ENCODE results near the gene PLEKHA6. TPM values are rescaled to one million over a fixed set of nuclear protein-coding genes. Genes with fewer than 3 reads are reported as not detected.
A peak's percentile ranks its signal among the peaks of the same experiment; 100 is the strongest.

Gene PLEKHA6
- total RNA-seq, 6 donors from 2014 or later, result 3.3 to 6.9 (median 4.9) TPM

DNA sequence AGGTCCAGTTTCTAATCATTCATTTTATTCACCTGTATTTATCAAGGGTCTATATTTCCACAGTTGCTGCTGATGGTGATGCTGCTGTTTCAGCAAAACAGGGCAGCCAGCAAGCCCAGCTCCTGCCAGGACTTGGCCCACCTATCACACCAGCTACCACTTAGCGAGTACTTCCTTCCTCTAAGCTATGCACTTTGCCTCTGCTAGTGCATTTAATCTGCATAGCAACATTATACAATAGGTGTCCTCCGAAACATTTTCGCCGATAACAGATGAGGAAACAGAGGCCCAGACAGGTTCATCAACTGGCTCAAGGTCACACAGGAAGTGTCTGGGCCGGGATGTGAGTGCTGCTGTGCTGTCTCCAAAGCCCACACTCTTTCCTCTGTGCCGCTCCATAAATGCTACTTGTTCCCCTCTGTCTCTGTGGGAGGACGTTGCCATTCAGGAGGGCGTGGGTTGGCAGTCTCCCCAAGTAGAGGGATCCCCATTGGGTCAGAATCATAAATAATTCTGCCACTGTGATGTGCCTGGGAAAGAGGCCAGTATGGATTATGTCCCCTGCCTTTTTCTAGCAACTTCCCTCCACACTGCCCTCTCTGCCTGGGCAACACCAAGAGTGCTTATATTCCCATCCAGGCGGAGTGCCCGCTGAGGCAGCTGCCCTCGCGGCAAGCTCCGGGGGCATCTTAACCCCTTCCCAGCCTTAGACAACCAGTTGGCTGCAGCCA is 9.4 kb upstream of the PLEKHA6 start:
- Histone ChIP-seq H3K36me3 (no peaks in the 10 kb centered on the region), H3K4me3 (no peak overlapping the region), H3K27me3 (no peaks in the 10 kb centered on the region), H3K9me3 (no peaks in the 10 kb centered on the region), H3K27ac (no peak overlapping the region), H3K4me1 (peaks cover 0 to 1% (median 0%) of the 10 kb centered on the region in 4 donors)
- DNase-seq (no peak), ATAC-seq (ENCODE audit: low FRiP score in 2 of 2) (no peak)
- TF ChIP-seq EP300 (IDR thresholded peaks at IDR 0.05) (no peak), POLR2AphosphoS5 (IDR thresholded peaks at IDR 0.05) (no peak), POLR2A (IDR thresholded peaks at IDR 0.05) (no peak)
- TF ChIP-seq, protein P1, sequence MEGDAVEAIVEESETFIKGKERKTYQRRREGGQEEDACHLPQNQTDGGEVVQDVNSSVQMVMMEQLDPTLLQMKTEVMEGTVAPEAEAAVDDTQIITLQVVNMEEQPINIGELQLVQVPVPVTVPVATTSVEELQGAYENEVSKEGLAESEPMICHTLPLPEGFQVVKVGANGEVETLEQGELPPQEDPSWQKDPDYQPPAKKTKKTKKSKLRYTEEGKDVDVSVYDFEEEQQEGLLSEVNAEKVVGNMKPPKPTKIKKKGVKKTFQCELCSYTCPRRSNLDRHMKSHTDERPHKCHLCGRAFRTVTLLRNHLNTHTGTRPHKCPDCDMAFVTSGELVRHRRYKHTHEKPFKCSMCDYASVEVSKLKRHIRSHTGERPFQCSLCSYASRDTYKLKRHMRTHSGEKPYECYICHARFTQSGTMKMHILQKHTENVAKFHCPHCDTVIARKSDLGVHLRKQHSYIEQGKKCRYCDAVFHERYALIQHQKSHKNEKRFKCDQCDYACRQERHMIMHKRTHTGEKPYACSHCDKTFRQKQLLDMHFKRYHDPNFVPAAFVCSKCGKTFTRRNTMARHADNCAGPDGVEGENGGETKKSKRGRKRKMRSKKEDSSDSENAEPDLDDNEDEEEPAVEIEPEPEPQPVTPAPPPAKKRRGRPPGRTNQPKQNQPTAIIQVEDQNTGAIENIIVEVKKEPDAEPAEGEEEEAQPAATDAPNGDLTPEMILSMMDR (IDR thresholded peaks at IDR 0.05), result no peak
- WGBS, 2 donors, result 42 to 45% methylated on average over 11 to 13 of the region's 13 CpGs

DNA sequence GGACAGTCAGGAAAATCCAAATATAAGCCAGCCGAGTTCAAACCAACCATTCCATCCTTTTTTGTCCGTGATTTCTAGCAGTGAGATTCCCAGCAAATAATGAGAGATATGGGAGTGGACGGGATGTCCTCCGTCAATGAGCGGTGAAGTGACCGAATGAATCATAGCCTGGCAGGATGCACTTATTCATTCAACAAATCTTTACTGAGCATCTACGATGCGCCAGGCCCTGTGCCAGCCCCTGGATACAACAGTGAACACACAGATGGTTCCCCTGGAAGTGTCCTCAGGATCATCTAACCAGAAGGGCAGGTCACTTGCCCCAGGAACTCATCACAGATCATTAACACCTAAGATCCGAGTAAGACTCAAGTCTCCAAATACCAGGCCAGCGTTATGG is 8.2 kb upstream of the PLEKHA6 start:
- no peak for DNase-seq
- TF ChIP-seq EP300 (IDR thresholded peaks at IDR 0.05) (no peak), POLR2AphosphoS5 (IDR thresholded peaks at IDR 0.05) (no peak)
- H3K27me3 ChIP-seq, result no peaks in the 10 kb centered on the region
- WGBS, 2 donors, result 60 to 74% methylated on average over 10 of the region's 10 CpGs
- ATAC-seq (ENCODE audit: low FRiP score in 2 of 2), result no peak
- H3K36me3 ChIP-seq, result no peaks in the 10 kb centered on the region
- no peak overlapping the region for H3K27ac ChIP-seq
- peaks cover 3 to 12% (median 9%) of the 10 kb centered on the region in 4 donors for H3K4me1 ChIP-seq
- H3K4me3 ChIP-seq, result no peak overlapping the region
- no peaks in the 10 kb centered on the region for H3K9me3 ChIP-seq

DNA sequence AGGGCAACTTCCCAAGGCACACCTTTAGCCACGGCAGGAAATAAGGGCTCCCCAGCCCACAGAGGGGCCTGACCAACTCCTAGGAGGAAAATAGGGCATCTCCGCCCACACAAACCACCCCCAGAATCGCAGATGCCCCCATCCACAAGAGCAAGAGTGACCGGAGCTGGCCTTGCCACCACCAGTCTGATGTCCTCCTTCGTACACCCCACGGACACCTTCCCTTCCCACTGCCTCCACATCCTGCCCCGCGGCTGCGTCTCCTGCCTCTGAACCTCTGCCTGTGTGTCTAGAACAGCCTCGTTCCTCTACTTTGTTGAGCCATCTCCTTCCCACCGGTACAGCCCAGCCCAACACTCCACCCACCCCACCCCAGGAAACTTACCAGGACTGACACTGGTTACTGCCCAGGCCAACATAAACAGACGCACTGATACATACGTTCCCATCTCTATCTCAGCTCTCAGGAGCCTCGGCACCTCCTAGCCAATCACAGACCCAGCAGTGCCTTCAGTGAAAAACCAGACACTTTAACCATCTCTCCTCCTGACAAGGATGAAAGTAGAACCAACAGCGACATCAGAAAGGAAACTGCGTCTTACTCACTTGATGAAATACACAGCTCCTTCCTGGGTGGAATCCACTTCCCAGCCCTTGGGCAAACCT is 7.6 kb upstream of the PLEKHA6 start:
- Histone ChIP-seq H3K4me3 (no peak overlapping the region), H3K4me1 (peaks cover 5 to 15% (median 10%) of the 10 kb centered on the region in 4 donors), H3K27me3 (no peaks in the 10 kb centered on the region), H3K36me3 (no peaks in the 10 kb centered on the region), H3K27ac (no peak overlapping the region), H3K9me3 (no peaks in the 10 kb centered on the region)
- WGBS, 2 donors, result 80 to 81% methylated on average over 15 to 16 of the region's 16 CpGs
- DNase-seq (no peak), ATAC-seq (ENCODE audit: low FRiP score in 2 of 2) (no peak)
- TF ChIP-seq POLR2AphosphoS5 (IDR thresholded peaks at IDR 0.05) (no peak), EP300 (IDR thresholded peaks at IDR 0.05) (no peak), POLR2A (IDR thresholded peaks at IDR 0.05) (no peak)
- TF ChIP-seq, protein P1 (IDR thresholded peaks at IDR 0.05), result no peak

DNA sequence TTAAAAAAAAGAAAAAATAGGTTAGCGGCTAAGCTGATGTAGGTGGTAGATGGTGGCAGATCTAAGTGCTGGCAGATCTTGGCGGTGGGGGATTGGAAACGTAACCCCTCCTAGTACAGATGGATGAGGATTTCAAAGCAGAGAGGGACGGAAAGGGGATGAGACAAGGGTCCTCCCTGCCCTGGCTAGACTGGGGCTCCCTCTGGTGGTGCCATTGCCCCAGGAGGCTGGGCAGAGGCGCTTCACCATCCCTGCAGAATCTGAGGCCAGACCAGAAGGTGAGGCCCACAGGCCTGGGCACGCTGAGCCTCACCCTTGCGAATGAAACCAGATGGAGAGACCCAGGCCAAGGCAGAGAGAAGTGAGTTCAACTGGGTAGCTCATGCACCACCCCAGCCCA is 7.0 kb upstream of the PLEKHA6 start:
- H3K36me3 ChIP-seq, result no peaks in the 10 kb centered on the region
- ATAC-seq (ENCODE audit: low FRiP score in 2 of 2) (no peak), DNase-seq (no peak)
- TF ChIP-seq EP300 (IDR thresholded peaks at IDR 0.05), result no peak
- TF ChIP-seq POLR2AphosphoS5 (IDR thresholded peaks at IDR 0.05), result no peak
- no peak for TF ChIP-seq POLR2A (IDR thresholded peaks at IDR 0.05)
- TF ChIP-seq, protein P1 (IDR thresholded peaks at IDR 0.05), result no peak
- H3K9me3 ChIP-seq, result no peaks in the 10 kb centered on the region
- H3K4me1 ChIP-seq, result peaks cover 5 to 15% (median 10%) of the 10 kb centered on the region in 4 donors
- WGBS, 2 donors, result 84 to 85% methylated on average over 4 to 7 of the region's 7 CpGs
- H3K27ac ChIP-seq, result no peak overlapping the region
- H3K27me3 ChIP-seq, result no peaks in the 10 kb centered on the region
- H3K4me3 ChIP-seq, result no peak overlapping the region

DNA sequence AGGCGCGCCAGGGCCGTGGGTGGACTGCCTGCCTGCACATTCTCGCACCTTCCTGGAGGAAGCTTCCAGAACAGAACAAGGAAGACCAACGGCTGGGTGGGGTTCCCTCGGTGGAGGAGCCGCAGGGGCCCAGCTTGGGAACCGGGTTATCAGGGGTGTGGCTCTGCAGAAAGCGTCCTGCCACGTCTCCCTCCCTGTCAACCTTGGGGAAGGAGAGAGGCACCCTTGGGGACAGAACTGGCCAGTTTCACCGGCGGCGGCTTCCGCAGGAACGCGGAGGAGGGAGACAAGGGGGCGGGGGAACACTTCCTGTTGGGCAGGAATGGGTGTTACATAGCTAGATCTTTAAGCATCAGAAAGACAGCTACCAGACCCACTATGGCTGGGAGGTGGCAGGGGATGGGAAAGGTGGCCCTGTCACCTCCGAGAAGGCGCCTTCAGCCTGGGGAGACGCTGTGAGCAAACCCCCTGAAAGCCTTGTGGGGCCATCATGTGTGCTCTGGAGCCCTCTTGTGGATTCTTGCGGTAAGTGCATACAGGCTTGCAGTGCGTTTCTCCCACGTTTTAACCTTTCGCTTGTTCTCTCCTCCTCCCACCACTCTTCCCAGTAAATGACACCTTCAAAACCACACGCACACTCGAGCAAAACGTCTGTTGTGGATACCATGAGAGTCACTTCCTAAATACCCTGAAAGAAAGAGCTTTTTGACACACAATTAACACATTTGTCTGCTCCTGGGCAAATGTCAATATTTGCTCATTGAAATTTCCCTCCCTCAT is 3.8 kb upstream of the PLEKHA6 start:
- no peak for TF ChIP-seq EP300 (IDR thresholded peaks at IDR 0.05)
- TF ChIP-seq POLR2A (IDR thresholded peaks at IDR 0.05), result peak in 1 of 4 donors; percentile 26
- TF ChIP-seq, protein P1 (IDR thresholded peaks at IDR 0.05), result peak; percentile 92 to 97 (median 95)
- WGBS, 2 donors, result 0% methylated on average over 19 to 27 of the region's 27 CpGs
- peak; percentile 78 to 87 for DNase-seq

More for the DNA sequence above, 3.8 kb upstream of the PLEKHA6 start:
- Histone ChIP-seq H3K36me3 (no peaks in the 10 kb centered on the region), H3K4me3 (peak overlapping the region; percentile 18 to 50 (median 41)), H3K27ac (peak overlapping the region in 3 of 4 donors; percentile 2 to 68 (median 18)), H3K4me1 (peaks cover 7 to 19% (median 12%) of the 10 kb centered on the region in 4 donors), H3K27me3 (no peaks in the 10 kb centered on the region), H3K9me3 (no peaks in the 10 kb centered on the region)
- peak; percentile 87 to 92 for ATAC-seq (ENCODE audit: low FRiP score in 2 of 2)
